GM21619 (cell line): ENCODE data around the gene ALDH8A1.

Experiments used
- ATAC-seq: cut with Tn5 transposase; IDR thresholded peaks from one replicate; pipeline ENCODE4 v1.9.1; 2021; ENCODE audit not compliant: unreplicated experiment

Gene ALDH8A1, protein sequence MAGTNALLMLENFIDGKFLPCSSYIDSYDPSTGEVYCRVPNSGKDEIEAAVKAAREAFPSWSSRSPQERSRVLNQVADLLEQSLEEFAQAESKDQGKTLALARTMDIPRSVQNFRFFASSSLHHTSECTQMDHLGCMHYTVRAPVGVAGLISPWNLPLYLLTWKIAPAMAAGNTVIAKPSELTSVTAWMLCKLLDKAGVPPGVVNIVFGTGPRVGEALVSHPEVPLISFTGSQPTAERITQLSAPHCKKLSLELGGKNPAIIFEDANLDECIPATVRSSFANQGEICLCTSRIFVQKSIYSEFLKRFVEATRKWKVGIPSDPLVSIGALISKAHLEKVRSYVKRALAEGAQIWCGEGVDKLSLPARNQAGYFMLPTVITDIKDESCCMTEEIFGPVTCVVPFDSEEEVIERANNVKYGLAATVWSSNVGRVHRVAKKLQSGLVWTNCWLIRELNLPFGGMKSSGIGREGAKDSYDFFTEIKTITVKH

DNA sequence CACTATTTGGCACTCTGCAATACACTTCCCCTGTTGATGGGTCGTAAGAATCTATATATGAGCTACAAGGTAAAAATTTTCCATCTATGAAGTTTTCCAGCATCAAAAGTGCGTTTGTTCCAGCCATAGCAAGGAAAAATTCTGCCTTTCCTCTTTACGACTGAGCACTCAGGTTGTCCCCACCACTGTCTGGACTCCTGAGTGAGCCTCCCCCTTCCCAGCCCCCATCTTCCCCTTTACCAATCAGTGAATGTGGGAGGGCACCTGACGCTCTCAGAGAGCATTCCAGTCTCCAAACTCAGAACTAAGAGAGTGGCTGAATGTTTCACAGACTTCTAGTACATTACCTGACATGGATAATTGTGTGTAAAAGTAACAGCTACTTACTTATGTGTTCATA lies at the start of gene ALDH8A1:
TSS of gene ALDH8A1 (minus strand) at position 175 of the 400 bp plus-strand sequence. CDS start at position 127, 48 bp downstream.
- no peak for ATAC-seq

DNA sequence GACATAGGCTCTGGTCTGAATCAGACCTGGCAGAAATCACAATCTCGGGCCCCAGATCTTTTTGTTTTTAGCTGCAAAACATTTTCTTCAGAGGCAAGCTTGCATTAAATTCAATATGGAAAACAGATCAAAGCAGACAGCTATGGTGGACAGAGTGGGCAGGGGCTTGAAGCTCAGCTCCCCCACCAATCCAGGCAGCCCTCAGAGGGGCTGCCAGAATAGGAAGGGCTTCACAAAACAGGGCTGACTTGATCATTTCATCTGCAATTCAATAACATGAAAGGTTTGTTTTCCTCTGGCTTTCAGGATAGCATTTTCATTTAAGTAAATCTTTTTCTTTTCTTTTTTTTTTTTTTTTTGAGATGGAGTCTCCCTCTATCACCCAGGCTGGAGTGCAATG lies 49.2 kb upstream of the ALDH8A1 start:
- ATAC-seq, result no peak

DNA sequence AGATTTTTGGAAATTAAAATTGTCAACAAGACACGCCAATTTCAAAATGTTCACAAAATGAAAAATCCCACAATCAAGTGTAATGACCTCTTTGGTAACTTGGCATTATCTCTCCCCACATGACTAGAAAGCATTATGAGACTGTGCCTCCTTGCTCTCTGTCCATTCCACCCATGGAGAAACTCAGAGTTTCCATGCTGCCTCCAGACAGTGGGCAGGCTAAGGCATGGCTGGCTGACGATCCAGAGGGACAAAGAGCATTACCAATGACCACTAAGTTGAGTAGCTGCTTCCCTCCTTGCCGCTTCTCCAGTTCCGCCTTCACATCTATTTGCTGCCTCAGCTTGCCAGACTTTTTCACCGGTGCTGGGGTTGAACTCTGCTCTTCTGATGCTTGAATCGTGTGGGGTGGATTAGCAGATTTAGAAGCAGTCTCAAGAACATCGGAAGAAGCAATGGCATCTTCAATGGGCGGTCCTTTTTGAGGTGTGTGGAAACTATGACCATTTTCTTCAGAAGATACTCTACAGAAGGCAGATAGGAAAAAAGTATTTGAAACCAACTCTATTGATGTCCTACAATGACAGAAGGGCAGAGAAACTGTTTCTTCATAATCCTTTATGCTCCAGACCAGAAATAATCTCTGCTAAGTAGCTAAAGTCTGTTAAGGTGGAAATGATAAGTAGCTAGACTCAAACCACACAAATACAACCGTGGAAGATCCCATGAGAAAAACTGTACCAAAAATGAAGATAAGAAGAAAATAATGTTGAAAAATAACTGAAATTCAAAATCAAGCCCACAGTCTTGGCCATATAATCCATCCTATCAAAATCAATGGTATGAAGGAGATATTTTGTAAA lies 47.5 kb upstream of the ALDH8A1 start:
- no peak for ATAC-seq

DNA sequence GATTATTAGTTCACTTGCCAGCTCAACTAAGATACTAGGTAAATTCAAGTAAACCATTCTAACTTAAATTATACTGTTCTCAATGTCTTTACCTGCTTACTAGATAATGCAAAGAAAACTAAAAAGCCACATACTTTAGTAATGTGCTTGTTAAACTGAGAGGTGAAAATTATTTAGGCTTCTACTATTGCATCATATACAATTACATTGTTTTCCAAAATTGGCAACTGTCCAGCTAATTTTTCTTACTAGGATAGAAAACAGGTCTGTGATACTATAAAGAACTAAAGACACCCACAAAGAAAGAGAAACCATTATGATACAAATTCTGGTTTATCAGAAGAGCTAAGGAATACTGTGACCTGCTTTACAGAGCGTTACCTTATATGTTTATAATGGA lies 45.6 kb upstream of the ALDH8A1 start:
- no peak for ATAC-seq

DNA sequence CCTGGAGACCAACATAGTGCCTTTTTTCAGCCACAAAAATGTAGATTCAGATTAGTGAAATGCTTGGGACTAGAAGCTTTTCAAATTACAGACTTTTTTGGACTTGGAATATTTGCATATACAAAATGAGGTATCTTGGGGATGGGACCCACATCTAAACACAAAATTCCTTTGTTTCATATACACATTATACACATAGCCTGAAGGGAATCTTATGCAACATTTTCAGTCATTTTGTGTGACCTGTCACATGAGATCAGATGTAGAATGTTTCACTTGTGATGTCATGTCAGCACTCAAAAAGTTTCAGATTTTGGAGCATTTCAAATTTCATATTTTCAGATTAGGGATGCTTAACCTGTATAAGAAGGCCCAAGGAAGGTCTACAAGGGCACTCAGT lies 44.5 kb upstream of the ALDH8A1 start:
- ATAC-seq, result no peak

DNA sequence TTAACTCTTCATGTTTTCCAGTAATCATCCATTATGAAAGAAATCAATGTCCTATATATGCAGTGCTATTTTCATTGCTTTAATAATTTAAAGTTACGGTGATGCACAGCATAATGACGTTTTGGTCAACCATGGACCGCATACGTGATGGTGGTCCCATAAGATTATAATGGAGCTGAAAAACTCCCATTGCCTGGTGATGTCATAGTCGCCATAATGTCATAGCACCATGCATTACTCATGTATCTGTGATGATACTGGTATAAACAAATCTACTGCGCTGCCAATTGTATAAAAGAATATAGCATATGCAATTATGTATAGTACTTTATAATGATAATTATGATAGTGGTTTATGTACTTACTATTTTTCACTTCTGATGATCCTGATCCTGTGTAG lies 42.3 kb upstream of the ALDH8A1 start:
- ATAC-seq, result no peak

DNA sequence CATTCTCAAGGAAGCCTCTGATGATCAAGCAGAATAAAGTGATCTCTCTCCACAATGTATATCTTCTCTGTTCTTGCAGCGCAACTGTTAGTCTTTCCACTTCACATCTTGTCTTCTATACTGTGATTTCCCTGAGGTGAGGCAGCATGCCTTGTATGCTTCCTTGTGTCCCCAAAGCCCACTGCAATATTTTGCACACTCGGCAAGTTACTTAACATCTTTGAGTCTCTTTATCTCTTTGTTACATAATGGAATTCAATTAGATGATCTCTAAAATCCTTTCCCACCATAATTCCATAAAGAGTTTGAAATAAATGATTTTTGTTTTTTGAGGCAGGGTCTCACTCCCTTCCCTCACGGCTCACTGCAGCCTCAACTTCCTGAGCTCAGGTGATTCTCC lies 40.4 kb upstream of the ALDH8A1 start:
- no peak for ATAC-seq

DNA sequence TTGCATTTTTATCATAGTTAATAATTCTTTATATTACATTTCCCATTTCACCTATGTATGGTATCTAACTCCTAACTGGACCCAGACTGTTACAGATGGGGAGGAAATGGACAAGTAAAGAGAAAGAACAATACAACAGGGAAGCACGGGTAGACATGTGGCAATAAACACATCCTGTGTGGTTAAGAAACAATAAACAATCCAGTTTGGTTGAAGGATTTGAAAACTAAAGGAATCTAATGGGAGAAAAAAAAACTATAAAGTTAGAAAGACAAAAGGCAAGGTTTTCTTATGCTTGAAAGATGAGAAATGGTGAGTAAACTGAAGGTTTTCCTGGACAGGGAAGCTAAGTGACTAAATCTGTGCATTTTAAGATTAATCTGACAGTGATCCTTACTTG lies 34.9 kb upstream of the ALDH8A1 start:
- no peak for ATAC-seq

DNA sequence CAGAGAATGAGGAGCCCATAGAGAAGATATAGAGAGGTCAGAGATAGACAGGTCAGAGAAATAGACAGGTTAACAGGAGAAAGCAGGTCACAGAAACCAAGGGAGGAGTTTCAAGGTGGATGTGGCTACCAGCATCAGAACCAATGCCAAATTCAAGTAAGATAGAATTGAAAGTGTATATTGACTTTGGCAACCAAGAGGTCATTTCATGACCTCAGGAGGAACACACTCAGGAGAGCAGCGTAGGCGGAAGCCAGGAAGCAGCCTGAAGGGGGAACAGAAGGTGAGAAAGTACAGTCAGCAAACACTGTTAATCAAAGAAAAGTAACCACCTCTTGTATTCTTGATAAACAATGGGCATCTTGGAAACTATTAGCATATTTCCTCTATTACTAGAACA lies 33.9 kb upstream of the ALDH8A1 start:
- ATAC-seq, result no peak

DNA sequence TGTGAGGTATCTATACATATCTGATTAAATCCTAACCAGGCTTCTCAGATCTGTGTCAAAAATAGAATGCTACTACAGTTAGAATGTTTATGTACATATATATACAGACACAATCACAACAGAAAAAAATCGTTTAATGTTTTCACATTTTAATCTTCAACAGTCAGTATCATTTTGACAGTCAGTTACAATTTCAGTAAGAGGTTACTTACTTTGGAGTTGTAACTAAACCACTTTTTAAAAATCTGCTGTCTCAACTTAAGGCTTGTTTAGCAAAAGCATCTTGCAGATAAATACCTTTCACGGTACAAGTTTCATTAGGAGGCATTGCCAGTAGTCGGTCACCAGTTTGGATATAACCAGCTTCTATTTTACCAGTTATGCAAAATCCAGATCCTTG lies 32.3 kb upstream of the ALDH8A1 start:
- no peak for ATAC-seq

DNA sequence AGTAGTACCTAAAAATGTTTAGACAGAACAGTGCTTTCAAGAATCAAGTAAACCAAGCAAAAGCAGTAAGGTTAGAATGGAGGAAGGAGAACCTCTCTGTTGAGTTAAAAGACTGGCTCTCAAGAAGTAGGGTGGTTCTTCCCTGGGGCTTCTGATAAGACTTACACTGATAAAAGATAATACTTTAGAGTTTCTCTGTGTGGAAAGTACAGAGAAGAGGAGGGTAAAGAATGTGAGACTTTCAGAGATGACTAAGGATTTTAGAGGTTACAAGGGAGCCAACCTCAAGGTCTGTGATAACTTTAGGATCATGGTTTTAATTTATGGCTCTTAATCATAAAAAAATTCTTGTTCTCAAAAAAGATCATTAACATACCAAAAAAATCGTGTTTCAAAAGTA lies 30.9 kb upstream of the ALDH8A1 start:
- ATAC-seq, result no peak

DNA sequence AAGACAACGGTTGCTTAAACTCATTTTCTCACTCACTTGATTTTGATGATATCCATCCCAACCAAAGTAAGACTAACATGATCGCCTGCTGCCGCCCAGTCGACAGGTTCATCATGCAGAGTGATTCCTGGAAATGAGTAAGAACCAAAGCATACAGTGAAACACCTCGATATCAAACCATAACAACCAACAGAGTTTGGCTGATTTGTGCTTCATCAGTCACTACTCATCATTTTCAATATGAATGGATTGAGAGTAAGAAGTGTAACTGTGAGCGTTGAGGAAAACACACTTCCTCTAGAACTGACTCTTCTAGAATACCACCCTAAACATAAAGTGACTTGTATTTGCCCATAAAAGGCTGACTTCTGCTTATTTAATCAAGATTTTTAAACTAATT lies 29.2 kb upstream of the ALDH8A1 start:
- peak; percentile 84 for ATAC-seq

DNA sequence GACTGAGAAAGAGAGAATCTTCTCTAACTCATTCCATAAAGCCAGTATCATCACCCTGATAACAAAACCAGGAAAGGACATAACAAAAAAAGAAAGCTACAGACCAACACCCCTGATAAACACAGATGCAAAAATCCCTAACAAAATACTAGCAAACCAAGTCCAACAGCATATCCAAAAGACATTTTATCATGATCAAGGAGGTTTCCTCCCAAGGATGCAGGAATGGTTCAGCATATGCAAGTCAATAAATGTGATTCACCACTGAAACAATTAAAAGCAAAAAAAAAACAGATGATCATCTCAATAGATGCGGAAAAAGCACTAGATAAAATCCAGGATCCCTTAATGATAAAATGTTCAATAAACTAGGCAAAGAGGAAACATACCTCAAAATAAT lies 24.5 kb upstream of the ALDH8A1 start:
- ATAC-seq, result no peak

DNA sequence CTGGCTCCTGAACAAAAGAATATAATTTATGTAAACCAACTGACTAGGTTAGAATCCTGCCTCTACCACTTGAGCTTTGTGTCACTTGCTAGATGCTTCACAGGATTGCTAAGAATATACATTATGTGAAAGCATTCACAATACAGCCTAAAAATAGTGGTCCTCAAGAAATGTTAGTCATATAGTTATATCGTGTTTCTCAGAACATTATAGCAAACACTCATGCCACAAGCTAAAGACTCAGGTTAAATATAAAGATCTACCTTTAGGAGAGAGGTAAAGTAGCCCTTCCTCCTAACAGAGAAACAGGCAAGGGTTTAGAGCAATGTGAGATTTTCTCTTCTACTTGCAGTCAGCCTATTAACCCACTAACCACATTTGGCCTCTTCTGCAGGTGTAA lies 17.8 kb upstream of the ALDH8A1 start:
- ATAC-seq, result no peak

DNA sequence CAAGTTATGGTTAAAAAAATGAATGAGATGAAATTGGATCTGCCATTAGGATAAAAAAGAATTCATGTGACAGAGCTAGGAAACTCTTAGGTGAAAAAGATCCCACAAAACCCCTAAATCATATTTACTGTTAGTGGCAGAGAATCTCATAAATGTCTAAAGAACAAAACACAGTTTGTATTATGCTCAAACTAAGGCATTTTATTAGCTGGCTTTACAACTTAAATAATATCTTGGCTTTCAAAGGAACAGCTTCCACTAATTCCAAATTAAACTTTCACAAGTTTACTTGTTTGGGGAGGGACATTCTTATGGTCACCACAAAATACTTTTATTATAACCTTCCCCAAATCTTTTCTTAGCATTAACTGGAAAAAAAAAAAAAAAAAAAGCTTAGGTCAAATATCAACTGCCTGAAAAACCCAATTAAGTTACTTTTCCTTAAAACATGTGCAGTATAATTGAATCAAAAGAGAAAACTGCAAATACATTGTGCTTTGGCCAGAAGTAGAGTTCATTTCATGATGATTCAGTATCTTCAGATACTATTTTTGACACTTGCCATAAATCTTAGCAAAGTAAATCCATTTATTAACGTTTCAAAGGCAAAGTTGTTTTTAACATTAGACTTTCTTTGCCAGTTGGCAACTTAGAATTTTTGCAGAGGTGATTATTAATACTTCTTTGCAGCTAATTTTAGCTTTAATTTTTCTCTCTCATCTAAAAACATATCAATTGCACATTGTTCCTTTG lies 14.7 kb upstream of the ALDH8A1 start:
- ATAC-seq, result no peak

DNA sequence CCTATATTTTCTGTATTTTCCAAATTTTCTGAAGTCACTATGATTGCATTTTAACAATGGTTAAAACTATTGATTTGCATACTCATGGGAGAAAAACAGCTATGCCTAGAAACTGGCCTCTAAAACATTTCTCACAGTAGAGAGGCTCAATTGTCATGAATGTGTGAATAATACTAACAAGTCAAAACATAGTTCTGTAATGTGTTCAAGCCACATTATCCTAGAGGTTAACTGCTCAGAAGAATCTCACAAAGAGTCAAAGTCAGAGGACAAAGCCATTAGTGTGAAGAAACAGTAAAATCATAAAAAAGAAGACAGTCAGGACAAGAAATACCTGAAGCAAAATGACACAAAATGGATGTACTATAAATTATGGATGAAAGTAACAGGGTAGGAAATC lies 12.5 kb upstream of the ALDH8A1 start:
- no peak for ATAC-seq

DNA sequence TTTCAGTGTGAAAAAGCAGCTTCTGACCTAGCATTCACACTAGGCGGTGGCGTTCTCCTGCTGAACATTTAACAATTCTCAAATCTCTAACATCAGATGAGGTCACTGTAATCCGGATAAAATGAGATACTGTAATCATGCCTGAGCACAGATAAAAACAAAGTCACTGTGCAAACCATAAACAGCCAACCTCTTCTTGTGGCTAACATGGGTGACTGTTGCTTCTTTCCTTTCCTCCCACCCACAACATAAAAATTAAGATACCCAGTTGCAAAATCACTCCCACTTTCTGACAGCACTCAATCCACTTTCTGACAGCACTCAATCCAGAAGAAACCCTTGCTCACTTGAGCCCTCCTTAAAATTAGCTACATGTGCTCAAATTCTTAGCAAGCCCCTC lies 11.5 kb upstream of the ALDH8A1 start:
- ATAC-seq, result no peak

DNA sequence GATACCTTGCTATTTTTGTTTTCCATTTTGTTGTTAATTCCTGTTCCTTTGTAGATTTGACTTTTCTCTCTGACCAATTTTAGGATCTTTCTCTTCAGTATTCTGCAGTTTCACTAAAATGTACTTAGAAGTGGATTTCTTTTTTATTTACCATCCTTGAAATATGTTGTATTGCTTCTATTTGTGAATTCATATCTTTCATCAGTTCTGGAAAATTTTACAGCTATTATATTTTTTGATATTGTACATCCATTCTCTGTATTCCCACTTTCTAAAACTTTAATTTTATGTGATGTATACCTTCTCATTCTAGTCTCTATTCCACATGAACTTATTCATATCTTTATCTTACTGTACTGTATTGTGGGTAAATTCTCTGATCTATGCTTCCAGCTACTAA lies 9.7 kb upstream of the ALDH8A1 start:
- ATAC-seq, result no peak

DNA sequence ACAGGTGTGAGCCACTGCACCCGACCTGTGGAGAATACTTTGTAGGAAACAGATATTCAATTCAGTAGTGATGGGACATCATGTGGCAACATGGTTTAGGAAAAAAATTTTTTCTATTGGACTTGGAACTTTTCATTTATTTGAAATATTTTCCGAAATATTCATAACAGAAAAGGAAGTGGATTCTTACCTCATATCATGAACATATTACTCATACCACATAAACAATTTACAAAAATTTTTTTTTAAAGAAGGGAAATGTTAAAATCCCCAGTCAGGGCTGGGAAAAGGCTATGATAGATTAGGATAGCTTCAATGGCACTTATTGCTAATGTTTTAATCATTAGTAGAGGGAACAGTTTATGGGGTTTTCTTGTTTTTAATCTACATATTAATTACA lies 6.8 kb upstream of the ALDH8A1 start:
- ATAC-seq, result no peak

DNA sequence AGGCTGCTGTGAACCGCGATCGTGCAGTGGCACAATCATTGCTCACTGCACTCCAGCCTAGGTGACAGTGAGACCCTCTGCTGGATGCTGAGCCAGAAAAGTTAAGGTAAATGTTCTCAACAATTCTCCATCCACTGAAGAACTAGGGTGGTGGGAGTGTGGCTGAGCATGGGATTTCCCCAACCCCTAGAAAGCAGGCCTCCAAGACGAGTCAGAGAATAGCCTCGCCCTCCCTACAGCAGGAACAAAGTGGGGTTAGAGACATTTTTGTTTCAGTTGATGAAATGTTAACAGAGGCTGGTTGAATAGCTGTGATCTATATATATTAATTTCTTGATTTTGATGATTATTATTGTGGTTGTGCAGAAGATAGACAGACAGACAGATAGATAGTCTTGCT lies 6.1 kb upstream of the ALDH8A1 start:
- ATAC-seq, result no peak

DNA sequence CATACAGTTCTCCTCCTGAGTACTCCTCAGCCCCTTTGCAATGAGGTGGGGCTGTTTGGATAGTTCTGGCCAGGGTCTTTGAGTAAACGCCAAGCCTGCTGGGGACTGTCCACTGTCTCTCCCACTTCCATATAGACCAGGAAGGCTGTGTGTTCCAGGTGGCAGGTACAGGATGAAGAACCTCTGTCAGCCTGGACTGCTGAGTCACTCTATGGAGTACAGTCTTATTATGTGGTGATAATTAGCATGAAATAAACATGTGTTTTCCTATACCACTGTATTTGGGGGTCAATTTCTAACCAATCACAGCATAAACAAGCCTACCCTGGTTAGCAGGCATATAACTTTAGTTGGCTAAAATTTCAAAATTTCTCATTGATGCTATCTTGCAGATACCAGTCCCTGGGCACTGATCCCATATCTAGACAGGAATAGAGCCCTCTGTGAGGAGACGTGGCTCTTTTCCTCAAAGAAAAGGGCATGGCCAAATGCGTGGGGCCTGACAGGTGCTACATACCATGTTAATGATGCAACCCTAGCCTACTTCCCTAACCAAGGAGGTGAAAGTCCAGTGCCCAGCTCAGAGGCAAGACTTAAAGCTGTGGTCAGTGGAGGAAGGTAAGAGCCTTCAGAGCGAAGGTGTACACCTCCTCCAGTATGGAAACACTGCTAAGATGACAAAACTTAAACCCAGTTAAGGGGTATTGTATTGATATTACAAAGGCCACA lies 4.5 kb upstream of the ALDH8A1 start:
- no peak for ATAC-seq
